IPS-NIHi7 (cell line): Measurements from ENCODE around the gene UBXN7.
"Not testable (repeated sequence)": the region's sequence is repeated elsewhere in the genome, so short reads cannot be mapped to it uniquely, and the experiment has no call there.

Source experiments
- DNase-seq: peaks from one replicate; pipeline ENCODE4 v3.0.0; 2012; ENCODE audit warnings: mixed read lengths; ENCODE audit errors: extremely low spot score

UBXN7 gene

GRCh38 chr3:196317687-196318467, 114.3 kb downstream of the UBXN7 start, which contains the start of gene DYNLT2B:
TSS of gene DYNLT2B (minus strand) at chr3:196318240. CDS start at chr3:196318152, 88 bp downstream.
- DNase-seq: peak; percentile 100

GRCh38 chr3:196316799-196317686, 115.2 kb downstream of the UBXN7 start:
- not testable (repeated sequence) for DNase-seq

GRCh38 chr3:196315821-196316220, 116.4 kb downstream of the UBXN7 start:
- no peak for DNase-seq

- no peak for DNase-seq
Observed at GRCh38 chr3:196314597-196314996, 117.6 kb downstream of the UBXN7 start.

GRCh38 chr3:196314086-196314485, 118.1 kb downstream of the UBXN7 start:
- DNase-seq: not testable (repeated sequence)

- not testable (repeated sequence) for DNase-seq
Observed at GRCh38 chr3:196302960-196303359, 129.3 kb downstream of the UBXN7 start.

- not testable (repeated sequence) for DNase-seq
Observed at GRCh38 chr3:196302551-196302950, 129.7 kb downstream of the UBXN7 start.

GRCh38 chr3:196298521-196298920, 133.7 kb downstream of the UBXN7 start:
- DNase-seq: no peak
